Loucy (cell line): ENCODE measurements around the gene CRELD2.
A peak's percentile ranks its signal among the peaks of the same experiment; 100 is the strongest.

Experiments
- H2AFZ ChIP-seq: fragments of 200-600 bp; sonication (generic); 2 replicates; pipeline ENCODE4 v1.6.0; 2016; ENCODE audit warnings: antibody characterized with exemption, mild to moderate bottlenecking, low read length, moderate library complexity
- H3F3A ChIP-seq: fragments of 200-600 bp; 2 replicates; pipeline ENCODE4 v1.6.0; 2016; ENCODE audit warnings: antibody characterized with exemption, low read depth, mild to moderate bottlenecking
- H3K27me3 ChIP-seq: fragments of 200-600 bp; sonication (generic); 2 replicates; pipeline ENCODE4 v1.6.1; 2014; ENCODE audit warnings: low read length, mild to moderate bottlenecking; ENCODE audit not compliant: insufficient read depth, poor library complexity, severe bottlenecking
- H3K36me3 ChIP-seq: fragments of 200-600 bp; sonication (generic); 2 replicates; pipeline ENCODE4 v1.6.1; 2016; ENCODE audit warnings: low read length; ENCODE audit not compliant: insufficient read depth
- H3K4me1 ChIP-seq: fragments of 200-600 bp; sonication (generic); 2 replicates; pipeline ENCODE4 v1.5.1; 2014; ENCODE audit warnings: low read length, mild to moderate bottlenecking; ENCODE audit not compliant: insufficient read depth, poor library complexity, severe bottlenecking
- H3K4me2 ChIP-seq: fragments of 200-600 bp; sonication (generic); 2 replicates; pipeline ENCODE4 v1.6.0; 2014; ENCODE audit warnings: antibody characterized with exemption, low read length, low read depth, mild to moderate bottlenecking; ENCODE audit not compliant: poor library complexity, severe bottlenecking
- H3K4me3 ChIP-seq: fragments of 200-600 bp; sonication (generic); 2 replicates; pipeline ENCODE4 v1.5.1; 2014; ENCODE audit warnings: low read length, mild to moderate bottlenecking, mixed read lengths; ENCODE audit not compliant: poor library complexity, severe bottlenecking
- H3K79me2 ChIP-seq: fragments of 200-600 bp; sonication (generic); 2 replicates; pipeline ENCODE4 v1.6.1; 2014; ENCODE audit warnings: low read length; ENCODE audit not compliant: insufficient read depth
- H3K9ac ChIP-seq: fragments of 200-600 bp; sonication (generic); 2 replicates; pipeline ENCODE4 v1.6.0; 2014; ENCODE audit warnings: mild to moderate bottlenecking, low read depth, low read length, moderate library complexity; ENCODE audit not compliant: poor library complexity, severe bottlenecking
- H3K9me2 ChIP-seq: fragments of 200-600 bp; sonication (generic); replicated peaks from 2 replicates; pipeline ENCODE4 v1.6.1; 2016; ENCODE audit warnings: low read depth, low read length, mixed read lengths
- H3K9me3 ChIP-seq: fragments of 200-600 bp; sonication (generic); 2 replicates; pipeline ENCODE4 v1.6.1; 2014; ENCODE audit warnings: mild to moderate bottlenecking, antibody characterized with exemption, low read length, low read depth; ENCODE audit not compliant: insufficient read depth
- H4K20me1 ChIP-seq: fragments of 200-600 bp; sonication (generic); 2 replicates; pipeline ENCODE4 v1.6.0; 2014; ENCODE audit warnings: antibody characterized with exemption, low read length, mild to moderate bottlenecking; ENCODE audit not compliant: insufficient read depth, poor library complexity, severe bottlenecking
- CTCF ChIP-seq: fragments of 200-600 bp; sonication (generic); conservative IDR thresholded peaks from 2 replicates; pipeline ENCODE4 v1.5.1; 2014; ENCODE audit warnings: mild to moderate bottlenecking, antibody characterized with exemption, low read length
- EZH2phosphoT487 ChIP-seq: fragments of 200-600 bp; IDR thresholded peaks from 2 replicates; pipeline ENCODE4 v1.6.1; 2018; ENCODE audit warnings: antibody characterized with exemption, mild to moderate bottlenecking, moderate library complexity, borderline replicate concordance

The CRELD2 gene

GRCh38 chr22:49884503-49885260, 33.8 kb upstream of the CRELD2 start:
- H4K20me1 ChIP-seq = peaks cover 78% of the 10 kb centered on the region
- H3K4me3 ChIP-seq = no peak overlapping the region
- H3K36me3 ChIP-seq = peaks cover 67% of the 10 kb centered on the region
- no peak overlapping the region for H2AFZ ChIP-seq
- H3K9me3 ChIP-seq = no peaks in the 10 kb centered on the region
- H3K4me2 ChIP-seq = no peak overlapping the region
- TF ChIP-seq CTCF = peak; percentile 30
- TF ChIP-seq EZH2phosphoT487 = no peak
- no peak overlapping the region for H3K9ac ChIP-seq
- peaks cover 23% of the 10 kb centered on the region for H3K4me1 ChIP-seq
- no peaks in the 10 kb centered on the region for H3K9me2 ChIP-seq
- peaks cover 100% of the 10 kb centered on the region for H3K79me2 ChIP-seq
- 0 out of 2 replicates have a peak, but pooled peaks cover 3% of the 10 kb centered on the region for H3F3A ChIP-seq
- H3K27me3 ChIP-seq = no peaks in the 10 kb centered on the region

GRCh38 chr22:49885281-49885680, 33.2 kb upstream of the CRELD2 start:
- H3K4me2 ChIP-seq = no peak overlapping the region
- H4K20me1 ChIP-seq = peaks cover 73% of the 10 kb centered on the region
- no peaks in the 10 kb centered on the region for H3K9me2 ChIP-seq
- H2AFZ ChIP-seq = no peak overlapping the region
- H3K4me1 ChIP-seq = peaks cover 17% of the 10 kb centered on the region
- H3K27me3 ChIP-seq = no peaks in the 10 kb centered on the region
- H3K9me3 ChIP-seq = no peaks in the 10 kb centered on the region
- 0 out of 2 replicates have a peak, but pooled peaks cover 2% of the 10 kb centered on the region for H3F3A ChIP-seq
- H3K4me3 ChIP-seq = no peak overlapping the region
- H3K9ac ChIP-seq = no peak overlapping the region
- H3K79me2 ChIP-seq = peaks cover 100% of the 10 kb centered on the region
- H3K36me3 ChIP-seq = peaks cover 73% of the 10 kb centered on the region
- TF ChIP-seq CTCF (no peak), EZH2phosphoT487 (no peak)

- H3K4me2 ChIP-seq = no peak overlapping the region
- no peak overlapping the region for H2AFZ ChIP-seq
- no peak overlapping the region for H3K9ac ChIP-seq
- H3F3A ChIP-seq = no peaks in the 10 kb centered on the region
- H3K4me1 ChIP-seq = peaks cover 11% of the 10 kb centered on the region
- no peaks in the 10 kb centered on the region for H3K9me2 ChIP-seq
- H3K79me2 ChIP-seq = peaks cover 98% of the 10 kb centered on the region
- no peaks in the 10 kb centered on the region for H3K9me3 ChIP-seq
- H3K27me3 ChIP-seq = no peaks in the 10 kb centered on the region
- H3K4me3 ChIP-seq = no peak overlapping the region
- peaks cover 67% of the 10 kb centered on the region for H4K20me1 ChIP-seq
- TF ChIP-seq CTCF (no peak), EZH2phosphoT487 (no peak)
- H3K36me3 ChIP-seq = peaks cover 79% of the 10 kb centered on the region
Measured at GRCh38 chr22:49885881-49886280, 32.6 kb upstream of the CRELD2 start.
